ENCODE results near the gene ASB5.

Gene ASB5

GRCh38 chr4:176277162-176277904 lies 8.3 kb upstream of the ASB5 start:
- no peak for FAIRE-seq

DNA sequence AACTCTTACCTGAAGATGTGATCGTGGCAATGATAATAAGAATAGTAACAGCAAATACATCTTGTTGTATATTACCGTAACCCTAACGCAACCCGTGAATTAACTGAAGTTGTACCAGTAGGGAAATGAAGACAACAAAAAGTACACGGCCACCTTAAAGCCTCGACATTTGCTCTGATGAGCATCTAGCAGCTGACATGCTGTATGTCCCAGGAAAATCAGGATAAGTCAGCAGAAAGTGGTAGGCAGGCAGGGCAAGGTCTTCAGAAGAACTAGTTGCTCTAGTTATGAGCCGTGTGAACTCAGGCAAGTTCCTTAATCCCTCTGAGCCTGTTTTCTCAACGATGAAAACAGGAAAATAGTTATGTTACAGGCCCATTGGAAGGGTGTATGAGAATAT lies 7.7 kb upstream of the ASB5 start:
- no peak for FAIRE-seq

DNA sequence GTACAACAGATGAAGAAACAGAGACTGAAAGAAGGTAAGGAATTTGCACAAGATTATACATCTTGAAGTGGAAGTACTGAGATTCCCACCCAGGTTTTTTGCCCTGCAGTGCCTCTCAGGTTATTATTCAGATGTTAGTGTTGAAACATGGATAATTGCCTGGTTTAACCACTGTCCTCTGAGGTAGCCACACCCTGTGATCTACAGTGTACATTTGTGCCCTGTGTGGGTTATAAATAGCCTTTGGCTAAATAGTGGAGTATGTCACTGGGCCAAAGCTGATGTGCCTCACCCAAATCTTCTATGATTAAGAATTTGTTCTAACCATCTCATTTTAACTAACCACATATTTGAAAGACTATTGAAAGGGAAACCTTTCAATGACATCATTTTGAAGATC lies 5.4 kb upstream of the ASB5 start:
- no peak for FAIRE-seq

- FAIRE-seq = no peak
These were observed 4.7 kb upstream of the ASB5 start for GRCh38 chr4:176273736-176274135.

- no peak for FAIRE-seq
These were observed 3.8 kb upstream of the ASB5 start for GRCh38 chr4:176272799-176273198.

DNA sequence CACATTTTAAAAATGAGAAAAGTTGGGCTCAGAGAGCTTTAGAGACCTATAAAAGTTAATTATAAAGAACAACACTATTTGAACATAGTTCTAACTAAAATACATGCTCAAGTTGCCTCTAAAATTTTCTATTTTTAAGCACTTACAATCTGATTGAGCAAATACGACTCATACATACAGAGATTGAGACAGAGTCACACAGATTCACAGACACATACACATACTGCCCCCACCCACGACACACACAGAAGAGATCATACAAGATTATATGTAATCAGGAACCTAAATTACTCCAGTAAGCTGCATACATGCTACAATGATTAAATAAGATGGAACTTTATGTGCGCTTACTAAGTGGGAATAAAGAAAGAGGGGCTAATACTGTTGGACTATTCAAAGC lies 2.7 kb upstream of the ASB5 start:
- no peak for FAIRE-seq

- no peak for FAIRE-seq
These were observed 1.6 kb upstream of the ASB5 start for GRCh38 chr4:176270669-176271068.

GRCh38 chr4:176266026-176266425 lies 3.0 kb downstream of the ASB5 start:
- FAIRE-seq = no peak

GRCh38 chr4:176262243-176262642 lies 6.8 kb downstream of the ASB5 start:
- FAIRE-seq = no peak

- FAIRE-seq = no peak
These were observed 7.5 kb downstream of the ASB5 start for GRCh38 chr4:176261481-176261880.

DNA sequence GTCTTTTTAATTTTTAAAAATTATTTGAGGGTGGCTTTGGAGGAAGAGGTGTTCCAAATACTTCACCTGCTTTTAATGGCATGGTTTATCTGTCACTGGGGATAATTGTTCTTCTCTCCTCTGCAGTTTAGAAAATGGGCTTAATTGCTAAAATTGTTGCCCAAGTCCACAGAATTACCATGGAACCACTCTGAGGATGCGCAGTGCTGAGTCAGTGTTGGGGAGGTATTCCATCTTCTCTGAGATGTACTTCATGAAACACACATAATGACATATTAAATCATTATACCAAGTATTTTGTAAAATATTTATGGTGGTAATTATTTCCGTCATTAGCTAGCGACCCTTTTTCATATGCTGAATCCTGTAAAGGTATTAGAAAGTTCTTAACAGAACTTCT lies 8.0 kb downstream of the ASB5 start:
- FAIRE-seq = no peak

GRCh38 chr4:176259330-176260090 lies 9.5 kb downstream of the ASB5 start:
- FAIRE-seq = no peak

- FAIRE-seq = no peak
These were observed 10.9 kb downstream of the ASB5 start for GRCh38 chr4:176258135-176258534.

DNA sequence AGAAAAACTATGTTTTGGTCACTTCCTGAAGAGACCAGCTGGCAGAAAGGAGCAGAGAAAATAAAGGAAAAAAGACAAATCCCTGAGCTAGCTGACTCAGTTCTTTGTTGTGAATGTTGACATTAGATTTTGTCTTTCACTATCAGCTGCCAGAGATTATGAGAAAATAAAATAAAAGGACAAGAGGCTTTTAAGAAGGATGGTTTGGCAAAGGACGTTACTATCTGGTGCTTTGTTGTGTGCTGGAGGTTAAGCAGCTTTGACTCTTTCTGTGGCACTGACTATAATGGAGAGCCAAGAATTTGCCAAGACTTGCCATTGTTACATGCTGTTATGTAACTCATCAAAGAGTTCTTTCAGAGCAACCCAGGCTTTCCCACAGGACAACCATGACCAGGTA lies 12.1 kb downstream of the ASB5 start:
- no peak for FAIRE-seq

GRCh38 chr4:176242764-176243347 lies 26.2 kb downstream of the ASB5 start:
- FAIRE-seq = peak; percentile 66

GRCh38 chr4:176241703-176242102 lies 27.3 kb downstream of the ASB5 start:
- no peak for FAIRE-seq

DNA sequence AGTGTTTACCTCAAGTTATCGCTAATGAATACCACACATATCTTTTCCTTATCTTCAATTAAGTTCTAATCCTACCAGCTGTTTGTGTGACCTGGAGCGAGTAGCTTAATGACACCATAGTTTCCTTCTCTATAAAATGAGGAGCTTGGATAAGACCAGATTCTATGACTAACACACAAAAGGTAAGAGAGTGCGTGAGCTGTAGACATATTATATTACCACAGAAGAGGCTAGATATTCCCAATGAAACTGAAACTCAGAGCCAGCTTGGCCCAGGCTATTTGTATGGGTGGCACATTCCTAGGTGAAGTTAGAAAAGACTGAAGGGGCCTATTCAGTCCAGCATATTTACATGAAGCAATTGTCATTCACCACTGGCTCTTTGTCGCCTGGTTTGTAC lies 30.2 kb downstream of the ASB5 start:
- no peak for FAIRE-seq

DNA sequence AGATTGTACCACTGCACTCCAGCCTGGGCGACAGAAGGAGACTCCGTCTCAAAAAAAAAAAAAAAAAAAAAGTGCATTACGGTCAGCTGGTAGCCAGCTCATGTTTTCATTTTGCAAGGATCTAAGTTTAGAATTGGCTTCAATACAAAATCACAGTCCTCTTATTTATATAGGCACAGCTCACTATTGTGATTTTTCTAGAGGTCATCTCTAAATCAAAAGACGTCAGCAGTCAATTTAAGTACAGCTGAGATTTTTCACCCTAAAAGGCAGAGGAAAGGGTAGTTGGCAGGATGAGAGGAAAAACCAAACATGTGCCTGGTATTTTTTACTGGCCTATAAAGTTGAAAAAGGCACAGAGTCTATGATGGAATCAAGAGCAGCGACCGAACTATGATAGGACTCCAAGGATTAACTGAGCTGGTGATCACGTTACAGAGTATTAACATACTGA lies 30.8 kb downstream of the ASB5 start:
- FAIRE-seq = no peak

DNA sequence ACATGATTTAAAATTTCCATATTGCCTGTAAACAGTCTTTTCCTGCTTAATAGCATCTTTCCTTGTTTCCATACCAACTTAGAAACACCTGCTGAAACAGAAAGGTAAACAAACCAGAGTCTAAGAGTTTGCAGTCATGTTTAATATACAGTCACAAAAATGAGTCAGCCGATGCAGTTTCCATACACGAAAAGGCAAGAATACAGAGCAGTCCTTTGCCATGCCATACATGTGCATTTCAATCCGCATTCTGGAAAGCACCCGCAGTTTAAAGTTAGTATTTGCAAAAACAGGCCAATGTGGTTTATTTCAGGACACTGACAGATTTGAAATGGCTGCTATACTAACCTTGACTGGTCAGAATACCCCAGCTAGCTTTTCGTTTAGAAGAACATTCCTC lies 32.1 kb downstream of the ASB5 start:
- no peak for FAIRE-seq

- FAIRE-seq = no peak
These were observed 38.2 kb downstream of the ASB5 start for GRCh38 chr4:176230836-176231235.

- no peak for FAIRE-seq
These were observed 39.4 kb downstream of the ASB5 start for GRCh38 chr4:176229645-176230044.

DNA sequence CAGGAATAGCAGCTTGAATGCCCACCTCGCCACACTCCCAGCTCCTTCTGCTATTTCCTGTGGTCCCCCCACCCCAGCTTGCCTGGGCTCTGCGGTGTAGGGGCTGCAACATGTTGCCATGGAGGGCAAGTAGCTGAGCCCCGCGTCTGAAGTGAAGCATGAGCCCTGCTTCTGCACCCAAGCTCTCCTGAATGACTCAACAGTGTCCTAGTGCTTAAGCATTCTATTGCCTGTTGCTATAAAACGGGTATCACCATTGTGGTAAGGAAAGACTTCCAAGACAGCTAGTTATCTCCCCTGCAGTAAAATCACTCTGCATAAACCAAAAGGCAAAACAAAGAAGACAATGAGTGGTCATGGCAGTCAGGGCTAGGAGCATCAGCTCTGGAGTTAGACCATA lies 42.3 kb downstream of the ASB5 start:
- no peak for FAIRE-seq

- FAIRE-seq = no peak
These were observed 45.5 kb downstream of the ASB5 start for GRCh38 chr4:176223561-176223960.

- no peak for FAIRE-seq
These were observed 46.9 kb downstream of the ASB5 start for GRCh38 chr4:176222149-176222548.

Measured in colon (tissue), 2 donors.